WTC11 (cell line): Measurements from ENCODE around the gene RFNG. TPM values are rescaled to one million over a fixed set of nuclear protein-coding genes. Genes with fewer than 3 reads are reported as not detected.

Source experiments
- ATAC-seq: fragments of 200-7000 bp; cut with Tn5 transposase; 2 replicates; pipeline ENCODE4 v1.10.0; 2021; ENCODE audit warnings: mild to moderate bottlenecking, moderate library complexity
- CTCF ChIA-PET: fragments of 300-600 bp; sonication (Branson Sonifier 250); formaldehyde crosslinking; loops from one replicate; lab custom pipeline; 2021; ENCODE audit warnings: antibody characterized with exemption; lab: Charles Lee
- POLR2A ChIA-PET: fragments of 350-600 bp; sonication (Branson Sonifier 250); formaldehyde crosslinking; loops from one replicate; lab custom pipeline; 2021; ENCODE audit warnings: antibody characterized with exemption; lab: Charles Lee
- DNase-seq: peaks from one replicate; pipeline ENCODE4 v3.0.0; 2021; ENCODE audit warnings: low spot score
- H3K27ac Mint-ChIP-seq: 2 replicates; pipeline ENCODE4 v1.8.0; 2021; ENCODE audit warnings: mixed read lengths
- H3K27me3 Mint-ChIP-seq: 2 replicates; pipeline ENCODE4 v1.8.0; 2021; ENCODE audit warnings: low read depth, mild to moderate bottlenecking, moderate library complexity, mixed read lengths
- H3K36me3 Mint-ChIP-seq: 2 replicates; pipeline ENCODE4 v1.8.0; 2021; ENCODE audit warnings: mixed read lengths
- H3K4me1 Mint-ChIP-seq: 2 replicates; pipeline ENCODE4 v1.8.0; 2022; ENCODE audit warnings: mixed read lengths
- H3K4me3 Mint-ChIP-seq: 2 replicates; pipeline ENCODE4 v1.8.0; 2021; ENCODE audit warnings: mild to moderate bottlenecking, moderate library complexity, mixed read lengths
- H3K9me3 Mint-ChIP-seq: 2 replicates; pipeline ENCODE4 v1.8.0; 2021; ENCODE audit warnings: mixed read lengths
- ATF2 ChIP-seq: sonication (generic); formaldehyde crosslinking; IDR thresholded peaks from 2 replicates; pipeline ENCODE4 v1.8.1; 2022; ENCODE audit warnings: low read depth, missing genetic modification reagents, borderline replicate concordance
- ATF6 ChIP-seq: sonication (generic); formaldehyde crosslinking; IDR thresholded peaks from 2 replicates; pipeline ENCODE4 v1.8.1; 2023; ENCODE audit warnings: mild to moderate bottlenecking, missing genetic modification reagents
- CDX4 ChIP-seq: fragments of 250-450 bp; sonication (Bioruptor Pico); IDR thresholded peaks from 2 replicates; pipeline ENCODE4 v1.9.0; 2021; ENCODE audit warnings: moderate library complexity, mild to moderate bottlenecking, inconsistent platforms, borderline replicate concordance
- CTCF ChIP-seq: fragments of 200-600 bp; IDR thresholded peaks from 2 replicates; pipeline ENCODE4 v1.8.0; 2022; ENCODE audit warnings: antibody characterized with exemption
- E2F5 ChIP-seq: sonication (generic); formaldehyde crosslinking; IDR thresholded peaks from 2 replicates; pipeline ENCODE4 v1.8.1; 2022; ENCODE audit warnings: mild to moderate bottlenecking, moderate library complexity, missing genetic modification reagents
- FOXJ3 ChIP-seq: sonication (generic); formaldehyde crosslinking; IDR thresholded peaks from 2 replicates; pipeline ENCODE4 v1.9.0; 2021; ENCODE audit warnings: missing genetic modification reagents, mild to moderate bottlenecking, borderline replicate concordance
- FOXK1 ChIP-seq: sonication (generic); formaldehyde crosslinking; IDR thresholded peaks from 2 replicates; pipeline ENCODE4 v1.8.0; 2022; ENCODE audit warnings: mild to moderate bottlenecking, moderate library complexity, missing genetic modification reagents
- FOXP4 ChIP-seq: sonication (generic); formaldehyde crosslinking; IDR thresholded peaks from 2 replicates; pipeline ENCODE4 v1.8.0; 2022; ENCODE audit warnings: mild to moderate bottlenecking, missing genetic modification reagents
- GRHL2 ChIP-seq: fragments of 250-450 bp; sonication (Bioruptor Pico); IDR thresholded peaks from 2 replicates; pipeline ENCODE4 v1.8.0; 2022; ENCODE audit warnings: mild to moderate bottlenecking, moderate library complexity; ENCODE audit not compliant: insufficient replicate concordance, severe bottlenecking
- GTF2I ChIP-seq: fragments of 250-450 bp; sonication (Bioruptor Pico); conservative IDR thresholded peaks from 2 replicates; pipeline ENCODE4 v1.4.0; 2021; ENCODE audit warnings: mild to moderate bottlenecking
- IRF2 ChIP-seq: sonication (generic); formaldehyde crosslinking; IDR thresholded peaks from 2 replicates; pipeline ENCODE4 v1.8.0; 2022; ENCODE audit warnings: low read depth, missing genetic modification reagents, borderline replicate concordance
- JUN ChIP-seq: sonication (generic); formaldehyde crosslinking; IDR thresholded peaks from 2 replicates; pipeline ENCODE4 v1.8.0; 2023; ENCODE audit warnings: mild to moderate bottlenecking, missing genetic modification reagents
- MXD4 ChIP-seq: fragments of 250-450 bp; sonication (Bioruptor Pico); IDR thresholded peaks from 2 replicates; pipeline ENCODE4 v1.8.0; 2021; ENCODE audit warnings: mild to moderate bottlenecking, moderate library complexity, borderline replicate concordance
- NR2C2 ChIP-seq: sonication (generic); formaldehyde crosslinking; IDR thresholded peaks from 2 replicates; pipeline ENCODE4 v1.8.0; 2022; ENCODE audit warnings: mild to moderate bottlenecking, missing genetic modification reagents
- NR3C1 ChIP-seq: sonication (generic); formaldehyde crosslinking; conservative IDR thresholded peaks from 2 replicates; pipeline ENCODE4 v1.8.1; 2023; ENCODE audit warnings: low read depth, mild to moderate bottlenecking, missing genetic modification reagents
- SMAD4 ChIP-seq: sonication (generic); formaldehyde crosslinking; IDR thresholded peaks from 2 replicates; pipeline ENCODE4 v1.8.0; 2022; ENCODE audit warnings: mild to moderate bottlenecking, missing genetic modification reagents
- ZNF396 ChIP-seq: fragments of 250-450 bp; sonication (Bioruptor Pico); IDR thresholded peaks from 2 replicates; pipeline ENCODE4 v1.8.0; 2021; ENCODE audit warnings: mild to moderate bottlenecking, moderate library complexity, borderline replicate concordance
- ZNF532 ChIP-seq: fragments of 250-450 bp; sonication (Bioruptor Pico); IDR thresholded peaks from 2 replicates; pipeline ENCODE4 v1.9.0; 2021; ENCODE audit warnings: mild to moderate bottlenecking, borderline replicate concordance
- total RNA-seq: library from RNA; stranded (reverse); gene quantifications from 3 replicates; pipeline ENCODE4 v1.2.3, GENCODE V29; 2021

Gene RFNG
- total RNA-seq, 1 experiment from 2014 or later: 41.6 TPM

- peaks cover 18% of the 10 kb centered on the region for H3K4me1 Mint-ChIP-seq
- no peak overlapping the region for H3K4me3 Mint-ChIP-seq
- ATAC-seq (no peak), DNase-seq (no peak)
- TF ChIP-seq GTF2I: no peak
- no peak for TF ChIP-seq ATF2 (CRISPR knock-in tag)
- no peak for TF ChIP-seq SMAD4 (CRISPR knock-in tag)
- no peak for TF ChIP-seq FOXJ3 (CRISPR knock-in tag)
- TF ChIP-seq FOXP4 (CRISPR knock-in tag): no peak
- no peak for TF ChIP-seq MXD4 (CRISPR knock-in tag)
- TF ChIP-seq CTCF: no peak
- POLR2A ChIA-PET: no interaction called here
- H3K27ac Mint-ChIP-seq: no peak overlapping the region
- H3K9me3 Mint-ChIP-seq: no peaks in the 10 kb centered on the region
- CTCF ChIA-PET: no interaction called here
- H3K36me3 Mint-ChIP-seq: peaks cover 10% of the 10 kb centered on the region
- H3K27me3 Mint-ChIP-seq: no peaks in the 10 kb centered on the region; the same call in 1 of the 2 replicates
Measured at GRCh38 chr17:82046903-82047302, 4.7 kb downstream of the RFNG start.

GRCh38 chr17:82045936-82046484, 5.6 kb downstream of the RFNG start:
- DNase-seq (no peak), ATAC-seq (no peak)
- Mint-ChIP-seq H3K27ac (no peak overlapping the region), H3K4me3 (no peak overlapping the region), H3K27me3 (no peaks in the 10 kb centered on the region; the same call in 1 of the 2 replicates), H3K4me1 (peaks cover 26% of the 10 kb centered on the region), H3K36me3 (peaks cover 10% of the 10 kb centered on the region), H3K9me3 (no peaks in the 10 kb centered on the region)
- ChIA-PET POLR2A (interaction anchor here (1.0 kb wide), 1 partner anchor 113 kb away, joined by 3 read pairs; no protein-coding TSS in a partner anchor), CTCF (no interaction called here)
- TF ChIP-seq CTCF: no peak
- no peak for TF ChIP-seq ZNF396 (CRISPR knock-in tag)
- no peak for TF ChIP-seq ATF6 (CRISPR knock-in tag)
- TF ChIP-seq NR3C1 (CRISPR knock-in tag): no peak
- no peak for TF ChIP-seq JUN (CRISPR knock-in tag)
- TF ChIP-seq CDX4 (CRISPR knock-in tag): no peak
- no peak for TF ChIP-seq E2F5 (CRISPR knock-in tag)
- TF ChIP-seq GRHL2: no peak
- TF ChIP-seq ZNF532: no peak
- TF ChIP-seq FOXK1 (CRISPR knock-in tag): no peak
- no peak for TF ChIP-seq IRF2
- TF ChIP-seq NR2C2 (CRISPR knock-in tag): no peak
